Fibroblast of skin of abdomen (primary cell): Measurements from ENCODE around the gene ARHGAP12.

Experiments
- DNase-seq: peaks from one replicate; pipeline ENCODE4 v3.0.0-alpha.2; 2013

The ARHGAP12 gene

GRCh38 chr10:31947144-31947926 lies 18.7 kb upstream of the ARHGAP12 start:
- peak; percentile 92 for DNase-seq

GRCh38 chr10:31945392-31945791 lies 16.8 kb upstream of the ARHGAP12 start:
- no peak for DNase-seq

DNA sequence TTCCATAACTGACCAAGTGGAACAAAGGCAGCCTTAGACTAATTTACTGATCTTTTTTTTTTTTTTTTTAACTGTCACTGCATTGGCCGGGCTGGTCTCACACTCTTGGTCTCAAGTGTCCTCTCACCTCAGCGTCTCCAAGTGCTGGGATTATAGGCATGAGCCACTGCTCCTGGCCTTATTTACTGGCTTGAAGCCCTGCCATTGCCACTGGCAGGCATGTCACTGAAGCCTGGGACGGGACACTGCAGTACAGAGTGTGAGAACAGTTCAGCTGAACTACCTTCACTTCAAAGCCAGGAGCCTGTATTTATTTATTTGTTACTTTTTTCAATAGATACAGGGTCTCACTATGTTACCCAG lies 15.4 kb upstream of the ARHGAP12 start:
- no peak for DNase-seq

- no peak for DNase-seq
Observed at GRCh38 chr10:31942892-31943291, 14.3 kb upstream of the ARHGAP12 start.

- DNase-seq = no peak
Observed at GRCh38 chr10:31942435-31942834, 13.8 kb upstream of the ARHGAP12 start.

DNA sequence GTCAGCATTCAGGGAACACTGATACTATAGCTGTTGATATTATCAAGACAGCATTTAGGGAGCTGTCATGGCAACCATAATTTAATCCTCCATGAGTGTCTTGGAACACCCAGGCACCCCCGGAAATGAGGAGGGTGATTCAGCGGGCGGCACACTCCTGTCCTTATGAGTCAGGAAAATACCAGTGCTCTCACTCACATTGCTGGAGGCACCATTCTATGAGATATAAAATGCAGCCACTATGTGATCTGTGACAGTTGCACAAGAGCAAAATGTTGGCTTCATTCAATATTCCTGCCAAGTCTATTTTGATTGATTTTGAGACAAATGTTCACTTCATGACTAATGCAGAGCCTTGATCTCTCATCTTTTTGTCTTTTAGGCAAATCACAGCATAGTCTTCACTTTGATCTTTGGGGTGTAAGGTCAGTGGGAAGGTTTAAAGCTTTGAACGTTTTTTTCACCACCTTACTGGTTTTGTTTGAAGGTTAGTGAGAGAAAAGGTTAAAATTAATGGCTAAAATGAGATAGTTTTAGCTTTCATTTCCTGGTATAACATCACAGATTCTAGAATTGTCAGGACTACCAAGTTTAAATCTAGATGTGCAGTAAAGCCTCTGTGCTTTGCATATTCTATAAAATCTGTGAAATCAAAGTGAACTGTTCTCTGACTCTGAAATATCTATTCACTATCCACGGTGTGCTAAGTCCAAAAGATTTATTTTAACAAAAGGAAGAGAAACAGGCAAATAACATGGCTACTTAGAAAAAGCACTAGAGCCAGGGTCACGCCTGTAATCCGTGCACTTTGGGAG lies 12.4 kb upstream of the ARHGAP12 start:
- DNase-seq = peak; percentile 95

GRCh38 chr10:31939797-31940708 lies 11.4 kb upstream of the ARHGAP12 start:
- DNase-seq = no peak

DNA sequence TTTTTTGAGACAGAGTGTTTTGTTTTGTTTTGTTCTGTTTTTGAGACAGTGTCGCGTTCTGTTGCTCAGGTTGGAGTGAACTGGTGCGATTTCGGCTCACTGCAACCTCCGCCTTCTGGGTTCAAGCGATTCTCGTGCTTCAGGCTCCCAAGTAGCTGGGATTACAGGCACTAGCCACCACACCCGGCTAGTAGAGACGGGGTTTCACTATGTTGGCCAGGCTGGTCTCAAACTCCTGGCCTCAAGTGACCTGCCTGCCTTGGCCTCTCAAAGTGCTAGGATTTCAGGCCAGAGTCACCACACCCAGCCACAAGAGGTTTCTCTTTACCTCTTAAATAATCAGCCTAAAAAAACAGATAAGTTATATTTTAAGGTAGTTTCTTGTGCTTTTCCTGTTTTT lies 8.7 kb upstream of the ARHGAP12 start:
- DNase-seq = no peak

DNA sequence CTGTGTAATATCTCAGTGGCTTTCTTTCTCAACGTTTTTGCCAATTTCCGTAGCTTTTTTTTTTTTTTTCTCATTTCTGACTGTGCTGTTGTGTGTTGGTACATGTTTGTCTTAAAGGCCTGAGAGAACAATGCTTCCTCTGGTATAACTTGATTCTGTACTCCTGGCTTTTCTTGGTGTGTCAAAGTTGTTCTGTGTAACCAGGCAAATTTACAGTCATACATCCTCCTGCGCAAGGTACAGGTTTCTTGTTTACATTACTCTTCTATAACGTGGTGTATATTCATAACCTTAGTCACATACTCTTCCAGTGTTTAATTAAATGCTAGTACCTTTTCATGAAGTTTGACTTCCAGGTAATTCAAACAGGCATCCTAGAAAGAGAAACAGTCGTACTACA lies 8.3 kb upstream of the ARHGAP12 start:
- DNase-seq = no peak

DNA sequence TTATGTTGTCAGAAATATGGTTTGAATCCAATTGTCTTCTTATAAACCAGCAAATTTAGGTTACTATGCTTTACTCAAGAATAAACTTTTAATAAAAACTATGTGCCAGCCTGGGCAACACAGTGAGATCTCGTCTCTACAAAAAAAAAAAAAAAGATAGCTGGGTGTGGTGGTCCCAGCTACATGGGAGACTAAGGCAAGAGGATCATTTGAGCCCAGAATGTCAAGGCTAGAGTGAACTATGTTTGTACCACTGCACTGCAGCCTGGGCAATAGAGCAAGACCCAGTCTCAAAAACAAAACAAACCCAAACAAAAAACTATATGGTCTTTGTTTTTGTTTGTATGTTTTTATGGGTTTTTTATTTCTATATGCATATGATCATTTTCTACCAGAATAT lies 7.5 kb upstream of the ARHGAP12 start:
- no peak for DNase-seq

- DNase-seq = no peak
Observed at GRCh38 chr10:31935678-31936077, 7.0 kb upstream of the ARHGAP12 start.

- DNase-seq = no peak
Observed at GRCh38 chr10:31932838-31933237, 4.2 kb upstream of the ARHGAP12 start.

- DNase-seq = no peak
Observed at GRCh38 chr10:31930856-31931255, 2.2 kb upstream of the ARHGAP12 start.

DNA sequence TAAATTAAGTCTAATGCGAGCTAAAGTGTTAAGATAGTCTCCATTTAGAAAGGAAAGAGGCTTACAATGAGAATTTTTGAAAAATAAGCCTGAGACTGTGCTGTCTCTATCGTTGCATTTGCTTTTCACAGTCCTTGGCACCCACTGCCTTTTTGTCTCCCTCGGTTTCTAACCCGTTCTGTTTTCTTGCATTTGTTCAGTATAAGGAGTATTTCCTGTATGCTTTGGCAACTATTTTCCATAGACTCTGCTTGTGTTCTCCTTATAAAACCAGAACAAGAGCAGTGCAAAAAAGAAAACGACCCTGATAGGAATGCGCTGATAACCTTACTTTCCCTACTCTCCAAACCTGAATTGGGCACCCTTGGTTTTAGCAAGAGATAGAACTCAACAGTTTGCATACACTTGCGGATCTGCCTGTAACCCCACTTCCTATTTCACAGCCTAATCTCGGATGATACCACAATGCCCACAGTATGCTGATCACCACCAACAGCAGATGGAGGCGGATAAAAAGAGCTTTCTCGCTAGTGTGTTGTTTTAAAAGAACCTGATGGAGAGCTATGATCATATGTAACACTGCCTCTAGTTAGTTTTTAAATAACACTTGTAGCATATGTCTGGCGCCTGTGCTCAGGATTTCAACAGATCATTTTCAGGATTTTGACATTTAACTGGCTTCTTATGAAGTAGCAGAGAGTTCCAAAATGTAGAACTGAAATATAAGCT lies 1.6 kb upstream of the ARHGAP12 start:
- DNase-seq = no peak

DNA sequence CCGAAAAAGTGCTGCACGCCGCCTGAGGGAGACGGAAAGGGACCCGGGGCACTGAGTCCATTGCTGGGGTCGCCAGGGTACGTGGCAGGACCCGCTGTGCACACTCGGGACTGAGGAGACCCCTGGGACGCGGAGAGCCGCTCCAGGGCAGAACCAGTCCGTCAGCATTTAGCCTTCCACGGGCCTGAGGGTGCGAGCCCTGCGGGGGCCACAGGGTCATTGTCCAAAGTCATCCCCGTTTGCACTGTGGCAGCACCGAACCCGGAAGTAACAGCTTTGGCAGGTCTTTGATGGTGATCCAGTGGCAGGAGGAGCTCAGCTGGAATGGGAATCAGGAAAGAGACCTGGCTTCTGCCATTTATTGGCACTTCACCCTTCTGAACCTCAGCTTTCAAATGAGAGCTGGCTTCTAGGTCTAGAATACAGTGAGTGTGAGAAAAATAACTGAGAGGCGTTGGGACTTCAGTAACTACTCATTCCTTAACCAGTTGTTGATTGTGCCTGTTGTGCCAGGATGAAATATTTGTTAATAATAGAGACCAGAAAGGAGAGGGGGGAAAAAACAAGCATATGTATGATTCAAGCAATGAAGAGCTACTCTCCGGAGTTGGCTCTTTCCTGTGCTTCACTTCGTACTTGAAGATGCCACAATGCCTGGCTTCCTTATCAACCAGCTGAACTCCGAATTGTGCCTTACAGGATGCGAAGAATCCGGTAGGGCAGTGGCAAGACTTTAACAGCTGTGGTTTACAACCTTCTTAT lies 811 bp upstream of the ARHGAP12 start:
- peak; percentile 12 for DNase-seq

DNA sequence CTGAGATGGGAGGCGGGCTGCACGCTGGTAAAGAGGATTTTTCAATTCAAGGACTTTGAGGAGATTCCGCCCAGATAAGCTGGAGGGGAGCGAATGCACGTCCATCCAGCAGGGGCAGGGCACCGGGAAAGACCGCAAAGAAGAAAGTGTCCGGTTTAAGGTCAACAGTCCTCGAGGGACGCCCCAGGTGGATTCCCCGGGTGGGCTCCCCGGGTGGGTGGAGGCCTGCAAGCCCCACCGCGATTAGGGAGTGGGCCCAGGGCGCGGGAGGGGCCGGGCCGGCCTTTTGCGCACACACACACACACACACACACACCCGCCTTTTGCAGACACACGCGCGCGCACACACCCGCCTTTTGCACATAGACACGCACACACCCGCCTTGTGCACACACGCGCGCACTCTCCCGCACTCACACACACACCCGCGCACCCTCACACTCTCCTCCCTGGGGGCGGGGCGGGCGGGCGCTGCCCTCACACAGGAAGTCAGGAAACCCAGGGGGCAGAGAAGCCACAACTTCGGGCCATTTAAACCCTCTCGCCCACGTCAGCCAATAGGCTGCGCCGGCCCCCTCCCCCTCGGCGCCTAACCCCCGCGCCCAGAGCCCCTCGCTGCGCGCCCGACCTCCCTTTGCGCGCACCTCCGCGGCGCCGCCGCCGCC lies 615 bp downstream of the ARHGAP12 start:
- peak; percentile 44 for DNase-seq

DNA sequence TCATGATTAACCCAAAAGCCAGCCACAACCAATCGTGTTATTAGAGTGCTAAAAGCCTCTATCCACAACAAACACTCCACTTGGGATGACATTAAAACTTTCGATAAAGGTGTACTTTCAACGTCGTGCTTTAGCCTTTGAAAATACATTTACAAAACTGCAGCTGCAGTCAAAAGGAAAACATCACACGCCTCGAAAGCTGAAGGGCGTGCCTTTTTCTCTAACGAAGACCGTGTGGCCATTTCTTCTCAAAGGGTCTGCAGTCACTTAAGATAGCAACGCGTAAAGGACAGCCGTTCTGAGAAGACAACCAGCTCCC lies 1.1 kb downstream of the ARHGAP12 start:
- DNase-seq = no peak

GRCh38 chr10:31926765-31927564 lies 1.7 kb downstream of the ARHGAP12 start:
- DNase-seq = no peak

DNA sequence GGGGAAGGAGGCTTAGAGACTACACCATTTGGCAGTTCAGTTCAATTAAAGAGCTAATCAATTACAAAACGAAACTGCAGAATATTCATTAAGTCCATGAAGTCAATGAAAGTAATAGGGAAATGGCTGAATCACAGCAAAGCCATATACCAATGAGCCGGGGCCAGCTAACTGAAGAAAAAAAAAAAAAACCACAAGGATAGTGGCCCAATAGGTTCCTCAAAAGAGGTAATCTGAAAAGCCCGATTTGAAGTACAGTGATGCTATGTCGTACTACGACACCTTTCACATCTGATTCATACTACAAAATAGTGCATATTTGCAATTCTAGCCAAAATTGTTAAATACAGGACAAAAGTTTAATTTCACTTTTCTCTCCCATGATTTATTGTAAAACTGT lies 2.5 kb downstream of the ARHGAP12 start:
- DNase-seq = no peak

DNA sequence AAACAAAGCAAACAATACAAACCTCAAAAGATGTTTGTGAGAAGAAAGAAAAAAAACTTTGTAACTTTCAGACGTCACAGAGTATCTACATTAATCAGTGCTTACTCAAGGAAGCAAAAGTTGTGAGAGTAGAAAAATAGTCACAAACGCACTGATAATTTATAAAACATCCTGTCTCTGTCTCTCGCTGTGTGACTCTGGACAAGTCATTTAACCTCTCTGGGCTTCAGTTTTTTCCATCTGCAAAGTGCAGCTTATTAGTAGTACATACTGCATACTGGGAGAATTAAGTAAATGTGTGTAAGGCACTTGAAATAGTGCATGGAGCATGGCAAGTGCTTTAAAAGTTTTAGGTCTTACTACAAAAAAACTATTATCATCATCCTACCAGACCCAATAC lies 3.8 kb downstream of the ARHGAP12 start:
- DNase-seq = no peak
